GM21723 (cell line): ENCODE results near the gene SSBP4.
A peak's percentile ranks its signal among the peaks of the same experiment; 100 is the strongest.

Experiments used
- ATAC-seq: cut with Tn5 transposase; IDR thresholded peaks from one replicate; pipeline ENCODE4 v1.9.1; 2021; ENCODE audit warnings: mild to moderate bottlenecking, moderate library complexity; ENCODE audit not compliant: unreplicated experiment

The SSBP4 gene

GRCh38 chr19:18431351-18432197 lies 12.4 kb downstream of the SSBP4 start:
- ATAC-seq = no peak

GRCh38 chr19:18432275-18433014 lies 13.2 kb downstream of the SSBP4 start:
- ATAC-seq = no peak

DNA sequence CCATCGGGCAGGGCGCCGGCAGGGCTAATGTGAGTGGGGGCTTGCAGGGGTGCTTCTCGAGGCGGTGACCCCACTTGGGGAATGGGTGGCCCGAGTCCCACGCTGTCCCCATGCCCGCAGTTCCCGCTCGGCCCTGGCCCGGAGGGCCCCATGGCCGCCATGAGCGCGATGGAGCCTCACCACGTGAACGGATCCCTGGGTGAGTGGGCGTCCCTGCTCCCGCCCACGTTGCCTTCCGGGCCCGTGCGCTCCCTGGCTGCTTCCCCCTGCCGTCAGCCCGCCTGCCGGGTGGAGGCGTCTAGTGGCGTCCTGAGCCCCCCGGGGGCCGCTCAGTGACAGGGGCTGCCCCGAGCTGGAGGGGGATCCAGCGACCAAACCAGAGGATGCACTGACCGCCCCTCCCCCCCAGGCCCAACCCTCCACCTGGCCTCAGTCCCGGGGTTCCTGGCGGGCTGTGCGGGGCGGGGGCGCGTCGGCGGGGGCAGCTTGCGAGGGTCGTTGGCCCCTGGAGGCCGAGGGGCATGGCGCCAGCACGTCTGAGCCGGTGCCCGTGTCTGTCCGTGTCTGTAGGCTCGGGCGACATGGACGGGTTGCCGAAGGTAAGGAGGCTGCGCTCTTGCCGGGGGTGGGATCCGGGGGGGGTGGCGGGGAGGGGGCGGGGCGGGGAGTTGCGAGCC lies 14.0 kb downstream of the SSBP4 start:
- ATAC-seq = no peak

DNA sequence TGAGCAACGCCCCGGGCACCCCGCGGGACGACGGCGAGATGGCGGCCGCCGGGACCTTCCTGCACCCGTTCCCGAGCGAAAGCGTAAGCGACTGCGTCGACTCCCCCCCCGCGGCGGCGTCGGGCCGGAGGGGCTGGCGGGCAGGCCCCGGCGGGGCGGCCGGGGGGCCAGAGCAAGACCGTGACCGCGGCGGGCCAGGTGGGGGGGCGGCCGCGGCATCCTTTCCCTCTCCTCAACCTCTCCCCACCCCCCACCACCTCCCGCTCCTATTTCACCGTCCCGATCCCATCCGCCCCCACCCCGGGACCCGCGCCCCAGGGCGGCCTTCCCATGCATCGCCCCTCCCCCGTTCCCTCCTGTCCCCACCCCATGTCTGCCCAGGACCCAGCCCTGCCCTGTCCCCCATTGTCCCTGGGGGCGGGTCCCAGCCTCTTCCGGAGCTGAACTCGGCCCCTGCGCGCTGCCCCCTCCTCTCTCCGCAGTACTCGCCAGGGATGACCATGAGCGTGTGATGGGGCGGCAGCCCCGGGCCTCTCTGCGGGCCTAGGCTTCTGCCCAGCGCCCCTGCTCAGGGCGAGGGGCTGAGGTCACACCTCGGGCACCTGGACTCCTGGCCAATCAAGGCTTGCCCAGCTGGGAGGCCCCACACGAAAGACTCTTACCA lies 14.7 kb downstream of the SSBP4 start:
- ATAC-seq = no peak

- no peak for ATAC-seq
Observed at GRCh38 chr19:18434411-18435175, 15.4 kb downstream of the SSBP4 start.

DNA sequence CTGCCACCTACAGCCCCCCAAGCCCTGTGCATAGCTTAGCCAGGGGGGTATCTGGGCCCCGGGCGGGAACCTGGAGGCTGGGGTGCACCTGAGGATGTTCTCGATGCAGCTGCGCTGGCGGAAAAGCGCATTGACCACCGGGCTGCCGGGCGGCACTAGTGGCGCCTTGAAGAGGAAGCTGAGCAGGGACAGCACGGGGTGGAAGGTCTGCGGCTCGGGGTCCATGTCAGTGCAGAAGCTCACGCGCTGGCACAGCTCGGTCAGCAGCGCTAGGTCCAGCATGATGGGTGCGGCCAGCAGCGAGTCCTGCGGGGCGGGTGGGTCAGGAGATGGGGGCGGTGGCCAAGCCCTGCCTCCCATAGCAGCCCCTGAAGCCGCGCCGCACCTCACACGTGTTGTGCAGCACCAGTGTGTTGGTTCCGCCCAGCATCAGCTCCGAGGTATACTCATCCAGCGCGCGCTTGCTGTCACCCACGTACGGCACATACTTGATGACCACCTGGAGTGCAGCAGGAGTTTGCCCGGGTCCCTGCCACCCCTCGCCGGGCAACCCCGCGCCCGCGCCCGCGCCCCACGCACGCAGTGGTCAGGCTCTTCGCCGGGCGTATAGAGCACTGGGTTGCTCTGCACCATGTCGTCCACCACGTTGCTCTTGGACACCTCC lies 16.1 kb downstream of the SSBP4 start:
- no peak for ATAC-seq

DNA sequence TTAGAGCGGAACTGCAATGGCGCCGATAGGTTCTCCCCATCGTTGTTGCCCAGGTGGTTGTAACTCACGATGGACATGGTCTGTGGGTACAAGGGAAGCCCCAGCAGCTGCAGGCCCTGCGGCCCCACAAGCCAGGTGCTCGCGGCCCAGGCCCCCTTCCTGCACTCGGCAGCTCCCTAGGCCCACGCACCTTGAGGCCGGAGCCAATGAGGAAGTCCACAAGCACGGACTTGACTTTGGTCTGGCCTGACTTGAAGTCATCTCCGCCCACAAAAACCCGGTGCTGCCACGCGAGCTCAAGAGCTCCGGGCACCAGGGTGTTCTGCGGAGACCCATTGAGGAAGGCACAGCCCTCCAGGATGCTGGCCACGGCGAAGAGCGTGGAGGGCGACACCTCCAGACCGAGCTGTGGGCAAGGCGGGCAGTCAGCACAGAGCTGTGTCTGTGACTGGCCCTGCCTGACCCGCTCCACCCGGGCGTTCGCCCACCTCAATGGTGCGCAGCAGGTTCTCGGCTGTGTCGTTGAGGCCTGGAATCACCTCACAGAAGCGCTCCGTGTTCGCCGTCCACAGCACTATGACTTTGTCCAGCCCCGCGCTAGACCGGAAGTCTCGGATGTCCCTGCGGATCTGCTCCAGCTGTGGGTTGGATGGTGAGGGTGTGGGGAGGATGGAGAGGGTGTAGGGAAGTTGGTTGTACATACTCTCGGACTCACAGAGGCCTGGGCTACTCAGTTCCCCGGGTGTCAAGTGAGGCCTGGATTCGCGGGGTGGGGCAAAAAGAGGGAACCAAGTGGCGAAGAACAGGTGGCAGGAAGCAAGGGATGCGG lies 16.9 kb downstream of the SSBP4 start:
- ATAC-seq = no peak

DNA sequence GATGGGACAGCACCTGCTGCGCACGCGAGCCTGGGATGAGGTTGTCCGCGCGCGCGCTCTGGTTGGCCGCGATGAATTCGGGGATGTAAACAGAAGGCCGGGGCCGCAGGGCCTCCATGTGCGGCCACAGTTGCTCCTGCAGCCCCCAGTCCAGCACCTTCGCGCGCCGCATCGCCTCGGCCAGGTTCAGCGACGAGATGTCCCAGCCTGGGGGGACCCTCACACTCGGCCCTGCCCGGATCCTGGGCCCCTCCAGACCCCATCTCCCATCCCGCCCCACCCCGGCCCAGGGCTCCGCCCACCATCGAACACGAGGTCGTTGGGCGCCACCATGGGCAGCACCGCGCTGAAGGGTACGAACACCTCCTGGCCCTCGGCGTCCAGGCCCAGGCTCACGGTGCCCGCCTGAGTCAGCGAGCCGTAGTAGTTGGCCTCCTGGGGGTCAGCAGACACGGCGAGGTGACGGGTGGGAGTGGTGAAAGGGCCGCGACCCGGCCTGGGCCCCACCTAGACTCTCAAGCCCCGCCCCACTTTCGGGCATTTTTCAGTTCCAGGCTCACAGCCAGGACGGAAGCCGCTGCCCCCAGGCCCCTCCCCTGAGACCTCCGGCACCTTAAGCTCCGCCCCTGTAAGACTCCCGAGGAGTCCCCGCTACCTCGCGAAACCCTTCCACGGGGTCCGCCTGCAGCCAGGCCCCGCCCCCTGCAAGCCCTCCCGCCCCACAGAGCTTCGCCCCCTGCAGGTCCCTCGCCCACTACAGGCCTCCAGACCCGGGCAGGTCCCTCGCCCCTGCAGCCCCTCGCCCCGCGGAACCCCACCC lies 17.7 kb downstream of the SSBP4 start:
- peak; percentile 36 for ATAC-seq

DNA sequence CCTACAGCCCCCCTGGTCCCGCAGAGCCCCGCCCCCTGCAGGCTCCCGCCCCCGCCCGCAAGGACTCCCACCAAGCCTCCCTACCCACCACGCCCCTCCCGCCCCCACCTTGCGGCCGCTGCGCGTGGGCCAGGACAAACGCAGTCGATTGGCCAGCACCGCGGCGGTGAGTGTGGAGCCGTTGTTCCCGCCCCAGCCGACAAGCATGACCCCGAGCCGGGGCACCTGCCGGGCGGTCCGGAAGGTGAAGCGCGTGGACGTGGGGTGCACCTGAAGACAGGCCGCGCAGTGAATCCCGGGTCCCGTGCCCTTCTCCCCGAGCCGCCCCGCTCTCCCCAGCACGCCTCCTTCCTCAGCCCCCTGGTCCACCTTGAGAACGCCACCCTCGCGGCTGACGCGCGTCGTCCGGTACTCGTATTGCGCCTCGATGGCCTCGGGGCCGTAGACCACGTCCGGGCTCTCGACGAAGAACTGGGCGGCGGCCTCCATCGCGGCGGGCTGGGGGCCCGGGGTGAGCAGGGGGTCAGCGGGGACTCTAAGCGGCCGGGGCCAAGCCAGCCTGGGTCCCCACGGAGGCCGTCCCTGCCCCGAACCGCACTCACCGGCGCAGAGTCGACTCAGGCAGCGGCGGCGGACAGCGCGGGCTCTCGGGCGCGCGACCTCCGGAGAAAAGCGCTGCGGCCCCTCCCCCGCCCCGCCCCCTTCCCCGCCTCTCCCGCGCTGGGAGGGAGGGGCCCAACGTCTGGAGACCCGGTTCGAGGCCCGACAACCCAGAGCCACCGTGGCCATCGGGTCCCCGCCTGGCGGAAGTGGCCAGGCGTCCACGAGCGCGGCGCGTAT lies 18.5 kb downstream of the SSBP4 start, which contains the start of gene ISYNA1:
ISYNA1 (minus strand) TSS at position 643 of the 840 bp plus-strand sequence; CDS start at position 489, 154 bp downstream.
- no peak for ATAC-seq

- ATAC-seq = no peak
Observed at GRCh38 chr19:18438331-18439024, 19.3 kb downstream of the SSBP4 start.

- ATAC-seq = no peak
Observed at GRCh38 chr19:18439025-18439909, 20.1 kb downstream of the SSBP4 start.

DNA sequence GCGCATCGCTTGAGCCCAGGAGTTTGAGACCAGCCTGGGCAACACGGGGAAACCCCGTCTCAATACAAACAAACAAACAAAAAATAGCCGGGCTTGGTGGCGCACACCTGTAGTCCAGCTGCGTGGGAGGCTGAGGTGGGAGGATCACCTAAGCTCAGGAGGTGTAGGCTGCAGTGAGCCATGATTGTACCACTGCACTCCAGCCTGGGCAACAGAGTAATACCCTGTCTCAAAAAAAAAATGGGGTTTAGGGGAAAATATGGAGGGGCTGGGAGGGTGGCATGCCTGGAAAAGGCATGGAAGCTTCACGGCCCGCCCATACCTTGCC lies 20.7 kb downstream of the SSBP4 start:
- no peak for ATAC-seq

DNA sequence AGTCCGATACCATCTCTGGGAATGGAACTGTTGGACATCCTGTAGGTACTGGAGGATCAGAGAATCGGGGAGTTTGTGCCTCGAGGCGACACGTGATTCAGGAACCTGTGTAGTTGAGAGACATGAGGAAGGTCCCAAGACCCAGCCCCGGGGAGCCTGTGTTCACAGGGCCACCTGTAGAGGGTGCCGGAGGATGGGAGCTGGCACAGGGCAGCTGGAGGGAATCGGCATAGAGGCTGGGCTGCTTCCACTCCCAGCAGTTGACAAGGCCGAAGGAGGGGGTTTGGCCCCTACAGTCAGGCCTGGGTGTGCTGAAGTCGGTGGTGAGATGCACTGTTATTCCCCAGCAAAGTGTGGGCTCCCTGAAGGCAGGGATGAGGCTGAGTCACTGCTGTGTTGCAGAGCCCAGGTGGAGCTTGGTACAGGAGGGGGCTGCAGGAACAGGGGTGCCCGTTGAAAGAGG lies 21.2 kb downstream of the SSBP4 start:
- ATAC-seq = no peak

- no peak for ATAC-seq
Observed at GRCh38 chr19:18440936-18441803, 22.0 kb downstream of the SSBP4 start.
